ENCODE measurements around the gene ZIM2.

The ZIM2 gene

GRCh38 chr19:56778351-56778750 is 62.2 kb downstream of the ZIM2 start:
- no peak overlapping the region for H3K27ac ChIP-seq
- TF ChIP-seq CTCF (conservative IDR thresholded peaks at IDR 0.05) = no peak

- no peak for TF ChIP-seq CTCF (conservative IDR thresholded peaks at IDR 0.05)
- no peak overlapping the region for H3K27ac ChIP-seq
These were observed 70.9 kb downstream of the ZIM2 start for GRCh38 chr19:56769650-56770049.

- TF ChIP-seq CTCF (conservative IDR thresholded peaks at IDR 0.05) = no peak
- H3K27ac ChIP-seq = peak overlapping the region; percentile 36; the same call in 1 of the 2 replicates
These were observed 75.4 kb downstream of the ZIM2 start for GRCh38 chr19:56765137-56765536.

- H3K27ac ChIP-seq = no peak overlapping the region
- TF ChIP-seq CTCF (conservative IDR thresholded peaks at IDR 0.05) = peak; percentile 61
These were observed 76.3 kb downstream of the ZIM2 start for GRCh38 chr19:56764196-56764695.

- H3K27ac ChIP-seq = no peak overlapping the region
- TF ChIP-seq CTCF (conservative IDR thresholded peaks at IDR 0.05) = no peak
These were observed 79.7 kb downstream of the ZIM2 start for GRCh38 chr19:56760842-56761241.

GRCh38 chr19:56759531-56759930 is 81.0 kb downstream of the ZIM2 start:
- H3K27ac ChIP-seq = no peak overlapping the region
- no peak for TF ChIP-seq CTCF (conservative IDR thresholded peaks at IDR 0.05)

GRCh38 chr19:56751078-56751489 is 89.4 kb downstream of the ZIM2 start:
- no peak for TF ChIP-seq CTCF (conservative IDR thresholded peaks at IDR 0.05)
- H3K27ac ChIP-seq = no peak overlapping the region
